Measurements from ENCODE around the gene PWWP2B. TPM values are rescaled to one million over a fixed set of nuclear protein-coding genes. Genes with fewer than 3 reads are reported as not detected.
A peak's percentile ranks its signal among the peaks of the same experiment; 100 is the strongest.

Gene PWWP2B
- total and polyA plus RNA-seq, 9 of the 15 experiments (the other 6 are each of a cell fraction or from before 2014, with no cell fraction given), result 0.07 to 9.2 (median 1.6) TPM; not detected in 1

DNA sequence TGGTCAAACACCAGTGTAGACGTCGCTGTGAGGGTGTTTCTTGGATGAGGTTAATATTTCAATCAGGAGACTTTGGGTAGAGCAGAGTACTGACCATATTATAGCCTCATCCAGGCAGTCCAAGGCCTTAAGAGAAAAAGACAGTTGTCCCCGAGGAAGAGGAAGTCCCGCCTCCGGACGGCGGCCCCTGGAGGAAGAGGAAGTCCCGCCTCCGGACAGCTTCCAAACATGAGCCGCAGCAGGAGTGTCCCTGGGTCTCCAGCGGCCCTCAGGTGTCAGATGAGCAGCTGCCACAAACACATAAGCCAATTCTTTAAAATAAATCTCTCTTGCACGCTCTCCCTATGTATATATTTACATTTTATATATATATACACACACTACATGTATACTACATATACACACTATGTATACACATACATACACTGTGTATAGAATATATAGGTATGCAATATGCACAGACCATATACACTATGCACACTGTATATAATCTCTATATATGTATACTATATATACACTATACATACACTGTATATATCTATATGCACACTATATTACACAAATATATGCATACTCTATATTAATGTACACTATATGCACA is 37.5 kb downstream of the PWWP2B start (continued):
- TF ChIP-seq, protein P1, sequence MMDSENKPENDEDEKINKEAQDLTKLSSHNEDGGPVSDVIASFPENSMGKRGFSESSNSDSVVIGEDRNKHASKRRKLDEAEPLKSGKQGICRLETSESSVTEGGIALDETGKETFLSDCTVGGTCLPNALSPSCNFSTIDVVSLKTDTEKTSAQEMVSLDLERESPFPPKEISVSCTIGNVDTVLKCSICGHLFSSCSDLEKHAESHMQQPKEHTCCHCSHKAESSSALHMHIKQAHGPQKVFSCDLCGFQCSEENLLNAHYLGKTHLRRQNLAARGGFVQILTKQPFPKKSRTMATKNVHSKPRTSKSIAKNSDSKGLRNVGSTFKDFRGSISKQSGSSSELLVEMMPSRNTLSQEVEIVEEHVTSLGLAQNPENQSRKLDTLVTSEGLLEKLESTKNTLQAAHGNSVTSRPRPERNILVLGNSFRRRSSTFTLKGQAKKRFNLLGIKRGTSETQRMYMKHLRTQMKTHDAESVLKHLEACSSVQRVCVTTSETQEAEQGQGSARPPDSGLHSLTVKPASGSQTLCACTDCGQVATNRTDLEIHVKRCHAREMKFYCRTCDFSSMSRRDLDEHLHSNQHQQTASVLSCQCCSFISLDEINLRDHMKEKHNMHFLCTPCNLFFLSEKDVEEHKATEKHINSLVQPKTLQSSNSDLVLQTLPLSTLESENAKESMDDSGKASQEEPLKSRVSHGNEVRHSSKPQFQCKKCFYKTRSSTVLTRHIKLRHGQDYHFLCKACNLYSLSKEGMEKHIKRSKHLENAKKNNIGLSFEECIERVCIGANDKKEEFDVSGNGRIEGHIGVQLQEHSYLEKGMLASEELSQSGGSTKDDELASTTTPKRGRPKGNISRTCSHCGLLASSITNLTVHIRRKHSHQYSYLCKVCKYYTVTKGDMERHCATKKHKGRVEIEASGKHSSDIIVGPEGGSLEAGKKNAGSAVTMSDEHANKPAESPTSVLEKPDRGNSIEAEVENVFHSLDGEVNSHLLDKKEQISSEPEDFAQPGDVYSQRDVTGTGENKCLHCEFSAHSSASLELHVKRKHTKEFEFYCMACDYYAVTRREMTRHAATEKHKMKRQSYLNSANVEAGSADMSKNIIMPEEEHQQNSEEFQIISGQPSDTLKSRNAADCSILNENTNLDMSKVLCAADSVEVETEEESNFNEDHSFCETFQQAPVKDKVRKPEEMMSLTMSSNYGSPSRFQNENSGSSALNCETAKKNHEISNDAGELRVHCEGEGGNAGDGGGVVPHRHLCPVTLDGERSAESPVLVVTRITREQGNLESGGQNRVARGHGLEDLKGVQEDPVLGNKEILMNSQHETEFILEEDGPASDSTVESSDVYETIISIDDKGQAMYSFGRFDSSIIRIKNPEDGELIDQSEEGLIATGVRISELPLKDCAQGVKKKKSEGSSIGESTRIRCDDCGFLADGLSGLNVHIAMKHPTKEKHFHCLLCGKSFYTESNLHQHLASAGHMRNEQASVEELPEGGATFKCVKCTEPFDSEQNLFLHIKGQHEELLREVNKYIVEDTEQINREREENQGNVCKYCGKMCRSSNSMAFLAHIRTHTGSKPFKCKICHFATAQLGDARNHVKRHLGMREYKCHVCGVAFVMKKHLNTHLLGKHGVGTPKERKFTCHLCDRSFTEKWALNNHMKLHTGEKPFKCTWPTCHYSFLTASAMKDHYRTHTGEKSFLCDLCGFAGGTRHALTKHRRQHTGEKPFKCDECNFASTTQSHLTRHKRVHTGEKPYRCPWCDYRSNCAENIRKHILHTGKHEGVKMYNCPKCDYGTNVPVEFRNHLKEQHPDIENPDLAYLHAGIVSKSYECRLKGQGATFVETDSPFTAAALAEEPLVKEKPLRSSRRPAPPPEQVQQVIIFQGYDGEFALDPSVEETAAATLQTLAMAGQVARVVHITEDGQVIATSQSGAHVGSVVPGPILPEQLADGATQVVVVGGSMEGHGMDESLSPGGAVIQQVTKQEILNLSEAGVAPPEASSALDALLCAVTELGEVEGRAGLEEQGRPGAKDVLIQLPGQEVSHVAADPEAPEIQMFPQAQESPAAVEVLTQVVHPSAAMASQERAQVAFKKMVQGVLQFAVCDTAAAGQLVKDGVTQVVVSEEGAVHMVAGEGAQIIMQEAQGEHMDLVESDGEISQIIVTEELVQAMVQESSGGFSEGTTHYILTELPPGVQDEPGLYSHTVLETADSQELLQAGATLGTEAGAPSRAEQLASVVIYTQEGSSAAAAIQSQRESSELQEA (IDR thresholded peaks at IDR 0.05; ENCODE audit: low read depth), result no peak
- TF ChIP-seq KDM1A (IDR thresholded peaks at IDR 0.05) (peak in 1 of 2 experiments; percentile 72; a peak in 2 of 4 replicates), SPI1 (IDR thresholded peaks at IDR 0.05; ENCODE audit: borderline replicate concordance, low read depth, low read length) (peak; percentile 94), NONO (IDR thresholded peaks at IDR 0.05; ENCODE audit: low read depth in 2 of 2, low read length in 1 of 2) (no peak), HIVEP1 (CRISPR knock-in tag; IDR thresholded peaks at IDR 0.05) (no peak)
- TF ChIP-seq, protein P2, sequence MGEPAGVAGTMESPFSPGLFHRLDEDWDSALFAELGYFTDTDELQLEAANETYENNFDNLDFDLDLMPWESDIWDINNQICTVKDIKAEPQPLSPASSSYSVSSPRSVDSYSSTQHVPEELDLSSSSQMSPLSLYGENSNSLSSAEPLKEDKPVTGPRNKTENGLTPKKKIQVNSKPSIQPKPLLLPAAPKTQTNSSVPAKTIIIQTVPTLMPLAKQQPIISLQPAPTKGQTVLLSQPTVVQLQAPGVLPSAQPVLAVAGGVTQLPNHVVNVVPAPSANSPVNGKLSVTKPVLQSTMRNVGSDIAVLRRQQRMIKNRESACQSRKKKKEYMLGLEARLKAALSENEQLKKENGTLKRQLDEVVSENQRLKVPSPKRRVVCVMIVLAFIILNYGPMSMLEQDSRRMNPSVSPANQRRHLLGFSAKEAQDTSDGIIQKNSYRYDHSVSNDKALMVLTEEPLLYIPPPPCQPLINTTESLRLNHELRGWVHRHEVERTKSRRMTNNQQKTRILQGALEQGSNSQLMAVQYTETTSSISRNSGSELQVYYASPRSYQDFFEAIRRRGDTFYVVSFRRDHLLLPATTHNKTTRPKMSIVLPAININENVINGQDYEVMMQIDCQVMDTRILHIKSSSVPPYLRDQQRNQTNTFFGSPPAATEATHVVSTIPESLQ (CRISPR knock-in tag; IDR thresholded peaks at IDR 0.05), result no peak
- TF ChIP-seq, protein P3, sequence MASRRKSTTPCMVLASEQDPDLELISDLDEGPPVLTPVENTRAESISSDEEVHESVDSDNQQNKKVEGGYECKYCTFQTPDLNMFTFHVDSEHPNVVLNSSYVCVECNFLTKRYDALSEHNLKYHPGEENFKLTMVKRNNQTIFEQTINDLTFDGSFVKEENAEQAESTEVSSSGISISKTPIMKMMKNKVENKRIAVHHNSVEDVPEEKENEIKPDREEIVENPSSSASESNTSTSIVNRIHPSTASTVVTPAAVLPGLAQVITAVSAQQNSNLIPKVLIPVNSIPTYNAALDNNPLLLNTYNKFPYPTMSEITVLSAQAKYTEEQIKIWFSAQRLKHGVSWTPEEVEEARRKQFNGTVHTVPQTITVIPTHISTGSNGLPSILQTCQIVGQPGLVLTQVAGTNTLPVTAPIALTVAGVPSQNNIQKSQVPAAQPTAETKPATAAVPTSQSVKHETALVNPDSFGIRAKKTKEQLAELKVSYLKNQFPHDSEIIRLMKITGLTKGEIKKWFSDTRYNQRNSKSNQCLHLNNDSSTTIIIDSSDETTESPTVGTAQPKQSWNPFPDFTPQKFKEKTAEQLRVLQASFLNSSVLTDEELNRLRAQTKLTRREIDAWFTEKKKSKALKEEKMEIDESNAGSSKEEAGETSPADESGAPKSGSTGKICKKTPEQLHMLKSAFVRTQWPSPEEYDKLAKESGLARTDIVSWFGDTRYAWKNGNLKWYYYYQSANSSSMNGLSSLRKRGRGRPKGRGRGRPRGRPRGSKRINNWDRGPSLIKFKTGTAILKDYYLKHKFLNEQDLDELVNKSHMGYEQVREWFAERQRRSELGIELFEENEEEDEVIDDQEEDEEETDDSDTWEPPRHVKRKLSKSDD (conservative IDR thresholded peaks at IDR 0.05; ENCODE audit: low read length), result no peak
- TF ChIP-seq, protein P4, sequence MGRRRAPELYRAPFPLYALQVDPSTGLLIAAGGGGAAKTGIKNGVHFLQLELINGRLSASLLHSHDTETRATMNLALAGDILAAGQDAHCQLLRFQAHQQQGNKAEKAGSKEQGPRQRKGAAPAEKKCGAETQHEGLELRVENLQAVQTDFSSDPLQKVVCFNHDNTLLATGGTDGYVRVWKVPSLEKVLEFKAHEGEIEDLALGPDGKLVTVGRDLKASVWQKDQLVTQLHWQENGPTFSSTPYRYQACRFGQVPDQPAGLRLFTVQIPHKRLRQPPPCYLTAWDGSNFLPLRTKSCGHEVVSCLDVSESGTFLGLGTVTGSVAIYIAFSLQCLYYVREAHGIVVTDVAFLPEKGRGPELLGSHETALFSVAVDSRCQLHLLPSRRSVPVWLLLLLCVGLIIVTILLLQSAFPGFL (CRISPR knock-in tag; IDR thresholded peaks at IDR 0.05), result no peak

Data from K562 (cell line).